ENCODE data around the gene PPEF1. TPM values are rescaled to one million over a fixed set of nuclear protein-coding genes. Genes with fewer than 3 reads are reported as not detected.

The PPEF1 gene
- total and polyA plus RNA-seq, 2 of the 4 experiments (the other 2 are of a cell fraction): not detected

DNA sequence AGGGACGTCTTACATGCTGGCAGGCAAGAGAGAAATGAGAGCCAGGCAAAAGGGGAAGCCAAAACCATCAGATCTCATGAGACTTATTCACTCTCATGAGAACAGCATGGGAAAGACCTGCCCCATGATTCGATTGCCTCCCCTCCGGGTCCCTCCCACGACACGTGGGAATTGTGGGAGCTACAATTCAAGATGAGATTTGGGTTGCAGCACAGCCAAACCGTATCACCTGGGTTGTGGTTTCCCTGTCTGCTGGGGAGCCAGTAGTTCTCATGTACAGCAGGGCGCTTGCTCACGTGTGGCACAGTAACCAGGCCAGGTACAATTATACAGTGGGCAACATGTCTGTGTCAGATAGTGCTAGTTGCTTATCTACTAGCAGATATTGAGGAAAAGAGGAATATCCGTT lies 24.5 kb upstream of the PPEF1 start:
- no peaks in the 10 kb centered on the region for H3K36me3 ChIP-seq (ENCODE audit: control insufficient read depth, insufficient read depth, low read length)
- no peak overlapping the region for H2BK20ac ChIP-seq (ENCODE audit: low read depth, low read length)
- no peak overlapping the region for H3K14ac ChIP-seq (replicated peaks; ENCODE audit: low read depth, low read length)
- DNase-seq (no peak), ATAC-seq (ENCODE audit: low read depth) (no peak)
- H2AK9ac ChIP-seq (replicated peaks; ENCODE audit: low read depth, low read length, poor library complexity): no peak overlapping the region
- H3K18ac ChIP-seq (ENCODE audit: low read depth, low read length): no peak overlapping the region
- no peak overlapping the region for H4K8ac ChIP-seq (ENCODE audit: low read depth in 2 of 2, low read length in 2 of 2)
- in situ Hi-C loops (cut with MboI; ENCODE audit: low sequenced_read_pairs) (loop anchor here (10.0 kb wide), 1 partner anchor 258 kb away; the partner anchor contains the start of gene CDKL5), dilution Hi-C loops (cut with HindIII; ENCODE audit: low sequenced_read_pairs, unreplicated experiment) (no loop called here), intact Hi-C loops (cut with micrococcal nuclease) (no loop called here)
- no peaks in the 10 kb centered on the region; the same call in 1 of the 2 replicates for H3K9me3 ChIP-seq (ENCODE audit: control insufficient read depth, insufficient read depth, low read length)
- H3K4me3 ChIP-seq (ENCODE audit: insufficient read depth, low read depth, low read length): no peak overlapping the region
- H3K79me1 ChIP-seq (ENCODE audit: low read depth in 1 of 2, low read length in 2 of 2): no peaks in the 10 kb centered on the region
- no peak overlapping the region for H3K4me2 ChIP-seq (ENCODE audit: low read depth, low read length)
- no peaks in the 10 kb centered on the region for H3K27me3 ChIP-seq (ENCODE audit: control insufficient read depth, insufficient read depth, low read length)
- 50% methylated on average over 1 of the region's 9 CpGs; no CpG with 5 or more reads in 1 of the 2 experiments for WGBS, 2 experiments (ENCODE audit: extremely low coverage in 2 of 2, insufficient read length in 1 of 2)
- H3K9me1 ChIP-seq (ENCODE audit: insufficient read depth, low read length): no peaks in the 10 kb centered on the region
- H3K4me1 ChIP-seq (ENCODE audit: control insufficient read depth, insufficient read depth, low read length): no peaks in the 10 kb centered on the region
- H3K4ac ChIP-seq (ENCODE audit: low read depth, low read length): no peak overlapping the region
- TF ChIP-seq BHLHE40 (IDR thresholded peaks at IDR 0.05; ENCODE audit: low read depth, low read length) (no peak), MAFK (IDR thresholded peaks at IDR 0.05; ENCODE audit: low read depth, low read length) (no peak), SMC3 (IDR thresholded peaks at IDR 0.05; ENCODE audit: low read depth, low read length) (no peak), POLR2A (IDR thresholded peaks at IDR 0.05; ENCODE audit: low read depth, low read length) (no peak), RFX5 (IDR thresholded peaks at IDR 0.05; ENCODE audit: low read depth, low read length) (no peak), RAD21 (IDR thresholded peaks at IDR 0.05; ENCODE audit: low read length) (no peak), CEBPB (IDR thresholded peaks at IDR 0.05; ENCODE audit: low read depth, low read length) (no peak), MAZ (IDR thresholded peaks at IDR 0.05; ENCODE audit: borderline replicate concordance, low read depth, low read length) (no peak), CHD1 (IDR thresholded peaks at IDR 0.05; ENCODE audit: low read depth, low read length) (no peak), NFE2L2 (IDR thresholded peaks at IDR 0.05; ENCODE audit: low read depth, low read length) (no peak), FOS (IDR thresholded peaks at IDR 0.05; ENCODE audit: low read depth, low read length) (no peak), RCOR1 (IDR thresholded peaks at IDR 0.05; ENCODE audit: insufficient replicate concordance, low read length) (no peak), MXI1 (IDR thresholded peaks at IDR 0.05; ENCODE audit: borderline replicate concordance, low read depth, low read length) (no peak)
- TF ChIP-seq, protein P1, sequence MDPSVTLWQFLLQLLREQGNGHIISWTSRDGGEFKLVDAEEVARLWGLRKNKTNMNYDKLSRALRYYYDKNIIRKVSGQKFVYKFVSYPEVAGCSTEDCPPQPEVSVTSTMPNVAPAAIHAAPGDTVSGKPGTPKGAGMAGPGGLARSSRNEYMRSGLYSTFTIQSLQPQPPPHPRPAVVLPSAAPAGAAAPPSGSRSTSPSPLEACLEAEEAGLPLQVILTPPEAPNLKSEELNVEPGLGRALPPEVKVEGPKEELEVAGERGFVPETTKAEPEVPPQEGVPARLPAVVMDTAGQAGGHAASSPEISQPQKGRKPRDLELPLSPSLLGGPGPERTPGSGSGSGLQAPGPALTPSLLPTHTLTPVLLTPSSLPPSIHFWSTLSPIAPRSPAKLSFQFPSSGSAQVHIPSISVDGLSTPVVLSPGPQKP (IDR thresholded peaks at IDR 0.05; ENCODE audit: borderline replicate concordance, low read depth, low read length): no peak
- TF ChIP-seq, protein P2, sequence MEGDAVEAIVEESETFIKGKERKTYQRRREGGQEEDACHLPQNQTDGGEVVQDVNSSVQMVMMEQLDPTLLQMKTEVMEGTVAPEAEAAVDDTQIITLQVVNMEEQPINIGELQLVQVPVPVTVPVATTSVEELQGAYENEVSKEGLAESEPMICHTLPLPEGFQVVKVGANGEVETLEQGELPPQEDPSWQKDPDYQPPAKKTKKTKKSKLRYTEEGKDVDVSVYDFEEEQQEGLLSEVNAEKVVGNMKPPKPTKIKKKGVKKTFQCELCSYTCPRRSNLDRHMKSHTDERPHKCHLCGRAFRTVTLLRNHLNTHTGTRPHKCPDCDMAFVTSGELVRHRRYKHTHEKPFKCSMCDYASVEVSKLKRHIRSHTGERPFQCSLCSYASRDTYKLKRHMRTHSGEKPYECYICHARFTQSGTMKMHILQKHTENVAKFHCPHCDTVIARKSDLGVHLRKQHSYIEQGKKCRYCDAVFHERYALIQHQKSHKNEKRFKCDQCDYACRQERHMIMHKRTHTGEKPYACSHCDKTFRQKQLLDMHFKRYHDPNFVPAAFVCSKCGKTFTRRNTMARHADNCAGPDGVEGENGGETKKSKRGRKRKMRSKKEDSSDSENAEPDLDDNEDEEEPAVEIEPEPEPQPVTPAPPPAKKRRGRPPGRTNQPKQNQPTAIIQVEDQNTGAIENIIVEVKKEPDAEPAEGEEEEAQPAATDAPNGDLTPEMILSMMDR (conservative IDR thresholded peaks at IDR 0.05; ENCODE audit: low read depth, low read length): no peak
- TF ChIP-seq, protein P3, sequence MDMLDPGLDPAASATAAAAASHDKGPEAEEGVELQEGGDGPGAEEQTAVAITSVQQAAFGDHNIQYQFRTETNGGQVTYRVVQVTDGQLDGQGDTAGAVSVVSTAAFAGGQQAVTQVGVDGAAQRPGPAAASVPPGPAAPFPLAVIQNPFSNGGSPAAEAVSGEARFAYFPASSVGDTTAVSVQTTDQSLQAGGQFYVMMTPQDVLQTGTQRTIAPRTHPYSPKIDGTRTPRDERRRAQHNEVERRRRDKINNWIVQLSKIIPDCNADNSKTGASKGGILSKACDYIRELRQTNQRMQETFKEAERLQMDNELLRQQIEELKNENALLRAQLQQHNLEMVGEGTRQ (IDR thresholded peaks at IDR 0.05; ENCODE audit: low read depth, low read length): no peak
- H4K20me1 ChIP-seq (ENCODE audit: insufficient read depth, low read length): no peaks in the 10 kb centered on the region
- no peak overlapping the region for H4K5ac ChIP-seq (ENCODE audit: low read depth, low read length)
- no TSS peak for BruUV-seq (replicated peaks)
- no peak overlapping the region for H2BK15ac ChIP-seq (ENCODE audit: low read depth, low read length)
- no peak overlapping the region for H2AFZ ChIP-seq (replicated peaks; ENCODE audit: low read length, poor library complexity)
- POLR2A ChIA-PET (ENCODE audit: unreplicated experiment): no interaction called here
- H3K23ac ChIP-seq (ENCODE audit: low read depth, low read length): no peak overlapping the region
- no peak overlapping the region for H4K91ac ChIP-seq (ENCODE audit: insufficient read depth, low read depth, low read length)
- no peak overlapping the region for H3K56ac ChIP-seq (ENCODE audit: extremely low read depth, insufficient read depth, low read length)
- H2BK120ac ChIP-seq (ENCODE audit: low read depth, low read length): no peak overlapping the region
- no peak overlapping the region for H2AK5ac ChIP-seq (ENCODE audit: low read depth, low read length)
- no peak overlapping the region for H2BK5ac ChIP-seq (ENCODE audit: low read depth, low read length, poor library complexity, severe bottlenecking)
- no peak overlapping the region for H3K9ac ChIP-seq (ENCODE audit: low read depth, low read length)
- CTCF ChIA-PET: no interaction called here
- H3K27ac ChIP-seq (ENCODE audit: insufficient read depth, low read length): no peak overlapping the region
